Natural killer cell (primary cell): ENCODE measurements around the gene KIF19. TPM values are rescaled to one million over a fixed set of nuclear protein-coding genes. Genes with fewer than 3 reads are reported as not detected.

ENCODE experiments used
- ATAC-seq, 3 donors: fragments of 150-1000 bp in 2 of 3; fragments of 200-7000 bp in 1 of 3; cut with Tn5 transposase; 1 replicate in 1 of 3; 2 replicates in 2 of 3; pipeline ENCODE4 v1.10.0; 2021; ENCODE audit warnings: mild to moderate bottlenecking in 2 of 3, moderate library complexity in 2 of 3
- DNase-seq, 2 donors: peaks; one replicate each; pipeline versions ENCODE4 v3.0.0 to v3.0.0-alpha.2; 2013 to 2021; ENCODE audit warnings: mixed read lengths in 1 of 2
- H3K27ac ChIP-seq: one replicate; pipeline ENCODE4 v1.5.1; 2013; ENCODE audit warnings: mild to moderate bottlenecking, low read length
- H3K27me3 ChIP-seq: one replicate; pipeline ENCODE4 v1.6.1; 2013; ENCODE audit warnings: low read length; ENCODE audit not compliant: control insufficient read depth, insufficient read depth
- H3K36me3 ChIP-seq: one replicate; pipeline ENCODE4 v1.6.1; 2013; ENCODE audit warnings: low read length; ENCODE audit not compliant: control insufficient read depth, insufficient read depth
- H3K4me1 ChIP-seq: one replicate; pipeline ENCODE4 v1.6.1; 2013; ENCODE audit warnings: low read length; ENCODE audit not compliant: control insufficient read depth, insufficient read depth
- H3K4me3 ChIP-seq: one replicate; pipeline ENCODE4 v1.5.1; 2013; ENCODE audit warnings: low read length
- H3K9me3 ChIP-seq: one replicate; pipeline ENCODE4 v1.6.1; 2013; ENCODE audit warnings: low read length; ENCODE audit not compliant: control insufficient read depth, insufficient read depth
- H3K27ac Mint-ChIP-seq, 2 donors: one replicate each; pipeline ENCODE4 v1.8.0; 2022; ENCODE audit warnings: mild to moderate bottlenecking in 2 of 2, mixed read lengths in 2 of 2, moderate library complexity in 1 of 2
- H3K27me3 Mint-ChIP-seq, 2 donors: one replicate each; pipeline ENCODE4 v1.8.0; 2022; ENCODE audit warnings: low read depth in 2 of 2, mixed read lengths in 2 of 2
- H3K36me3 Mint-ChIP-seq: one replicate; pipeline ENCODE4 v1.8.0; 2022; ENCODE audit warnings: mixed read lengths
- H3K4me1 Mint-ChIP-seq, 2 donors: one replicate each; pipeline ENCODE4 v1.8.0; 2022; ENCODE audit warnings: mixed read lengths in 2 of 2
- H3K4me3 Mint-ChIP-seq: one replicate; pipeline ENCODE4 v1.8.0; 2022; ENCODE audit warnings: mild to moderate bottlenecking, moderate library complexity, mixed read lengths
- H3K9me3 Mint-ChIP-seq, 2 donors: one replicate each; pipeline ENCODE4 v1.8.0; 2022; ENCODE audit warnings: mixed read lengths in 2 of 2
- WGBS: methylation state at CpG from one replicate; pipeline ENCODE4 v1.1.7; 2013; ENCODE audit warnings: missing lambda C conversion rate; ENCODE audit not compliant: insufficient coverage; 5-methylcytosine and 5-hydroxymethylcytosine counted together
- intact Hi-C: fragments of 100-400 bp; cut with micrococcal nuclease; formaldehyde crosslinking; loops from one replicate; pipeline ENCODE4 v1.14.2; 2022
- total RNA-seq, 4 donors: library from RNA; stranded (reverse); fragments of 120-200 nt in 1 of 4; gene quantifications; one replicate each; pipeline versions ENCODE4 v1.2.3 to v1.2.4, GENCODE V29; 2013 to 2022
- TF ChIP-seq, protein P1 (sequence below): fragments of 200-600 bp; IDR thresholded peaks from one replicate; pipeline ENCODE4 v1.8.0; 2022; ENCODE audit warnings: antibody characterized with exemption

The KIF19 gene
- total RNA-seq, 3 donors from 2014 or later (not counting 1 experiment from before 2014, with no cell fraction given), result 1.7 to 7.1 (median 6.1) TPM

DNA sequence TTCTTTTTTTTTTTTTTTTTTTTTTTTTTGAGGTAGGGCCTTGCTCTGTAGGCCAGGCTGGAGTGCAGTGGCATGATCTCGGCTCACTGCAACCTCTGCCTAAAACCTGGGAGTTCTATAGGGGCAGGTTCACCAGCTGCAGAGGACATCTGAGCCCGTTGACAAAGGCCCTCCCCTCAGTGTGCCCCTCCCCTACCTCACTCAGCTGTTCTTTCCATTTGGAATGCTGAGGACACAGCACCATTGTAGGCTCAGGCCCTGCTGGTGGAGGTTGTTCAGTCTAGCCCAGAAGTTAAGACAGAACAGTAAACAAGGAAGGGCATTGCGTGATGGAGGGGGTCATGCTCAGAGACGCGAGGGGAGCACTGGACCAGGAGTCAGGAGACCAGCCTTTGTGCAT, 21.8 kb upstream of the KIF19 start:
- no peaks in the 10 kb centered on the region for H3K27me3 Mint-ChIP-seq
- TF ChIP-seq, protein P1, sequence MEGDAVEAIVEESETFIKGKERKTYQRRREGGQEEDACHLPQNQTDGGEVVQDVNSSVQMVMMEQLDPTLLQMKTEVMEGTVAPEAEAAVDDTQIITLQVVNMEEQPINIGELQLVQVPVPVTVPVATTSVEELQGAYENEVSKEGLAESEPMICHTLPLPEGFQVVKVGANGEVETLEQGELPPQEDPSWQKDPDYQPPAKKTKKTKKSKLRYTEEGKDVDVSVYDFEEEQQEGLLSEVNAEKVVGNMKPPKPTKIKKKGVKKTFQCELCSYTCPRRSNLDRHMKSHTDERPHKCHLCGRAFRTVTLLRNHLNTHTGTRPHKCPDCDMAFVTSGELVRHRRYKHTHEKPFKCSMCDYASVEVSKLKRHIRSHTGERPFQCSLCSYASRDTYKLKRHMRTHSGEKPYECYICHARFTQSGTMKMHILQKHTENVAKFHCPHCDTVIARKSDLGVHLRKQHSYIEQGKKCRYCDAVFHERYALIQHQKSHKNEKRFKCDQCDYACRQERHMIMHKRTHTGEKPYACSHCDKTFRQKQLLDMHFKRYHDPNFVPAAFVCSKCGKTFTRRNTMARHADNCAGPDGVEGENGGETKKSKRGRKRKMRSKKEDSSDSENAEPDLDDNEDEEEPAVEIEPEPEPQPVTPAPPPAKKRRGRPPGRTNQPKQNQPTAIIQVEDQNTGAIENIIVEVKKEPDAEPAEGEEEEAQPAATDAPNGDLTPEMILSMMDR, result no peak
- H3K9me3 ChIP-seq, result no peaks in the 10 kb centered on the region
- peaks cover 6 to 12% of the 10 kb centered on the region in 2 donors for H3K4me1 Mint-ChIP-seq
- H3K27ac Mint-ChIP-seq, result no peak overlapping the region
- intact Hi-C loops, result loop anchor here (5.0 to 10.0 kb wide), 4 partner anchors 51 to 298 kb away; no protein-coding TSS in a partner anchor
- WGBS, result 92% methylated on average over 5 of the region's 5 CpGs
- no peak for DNase-seq
- ATAC-seq, result no peak
- H3K27ac ChIP-seq, result no peak overlapping the region
- no peak overlapping the region for H3K4me3 Mint-ChIP-seq
- no peaks in the 10 kb centered on the region for H3K36me3 ChIP-seq
- no peaks in the 10 kb centered on the region for H3K9me3 Mint-ChIP-seq
- H3K27me3 ChIP-seq, result no peaks in the 10 kb centered on the region
- peaks cover 9% of the 10 kb centered on the region for H3K4me1 ChIP-seq
- H3K36me3 Mint-ChIP-seq, result no peaks in the 10 kb centered on the region
- H3K4me3 ChIP-seq, result no peak overlapping the region

DNA sequence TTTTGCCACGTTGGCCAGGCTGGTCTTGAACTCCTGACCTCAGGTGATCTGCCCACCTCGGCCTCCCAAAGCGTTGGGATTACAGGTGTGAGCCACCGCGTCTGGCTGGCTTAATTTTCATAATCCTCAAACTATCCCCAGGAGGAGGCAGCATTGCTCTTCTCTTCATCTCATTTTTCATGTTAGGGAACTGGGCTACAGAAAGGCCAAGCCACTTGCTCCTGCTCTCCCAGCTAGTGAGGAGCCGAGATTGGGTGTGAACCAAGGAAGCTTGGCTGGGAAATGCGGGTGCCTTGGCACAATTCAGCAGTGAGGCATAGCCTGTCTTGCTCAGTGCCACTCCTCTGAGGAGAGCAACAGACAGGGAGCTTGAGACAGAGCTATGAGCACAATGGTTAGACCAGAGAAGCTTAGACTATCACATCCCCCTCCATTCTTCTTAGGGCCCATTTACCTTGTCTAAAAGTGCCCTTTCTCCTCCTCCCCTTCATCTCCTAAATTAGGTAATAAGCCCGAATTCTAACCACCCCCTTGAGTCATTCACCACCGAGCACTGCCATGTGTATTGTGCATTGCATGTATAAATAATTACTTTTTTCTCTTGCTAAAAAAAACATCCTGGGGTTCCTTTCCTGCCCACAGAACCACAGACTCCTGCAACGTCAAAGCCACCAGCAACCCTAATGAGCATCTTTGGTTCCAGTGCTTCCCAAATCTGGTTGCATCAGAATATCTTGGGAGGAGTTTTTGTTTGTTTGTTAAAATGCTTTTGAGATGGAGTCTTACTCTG, 20.0 kb upstream of the KIF19 start:
- WGBS, result 70% methylated on average over 8 of the region's 10 CpGs
- Mint-ChIP-seq H3K27ac (no peak overlapping the region), H3K27me3 (no peaks in the 10 kb centered on the region), H3K4me1 (peaks cover 6 to 11% of the 10 kb centered on the region in 2 donors), H3K9me3 (no peaks in the 10 kb centered on the region), H3K4me3 (no peak overlapping the region), H3K36me3 (no peaks in the 10 kb centered on the region)
- DNase-seq (no peak), ATAC-seq (no peak)
- Histone ChIP-seq H3K9me3 (no peaks in the 10 kb centered on the region), H3K27ac (no peak overlapping the region), H3K4me3 (no peak overlapping the region), H3K36me3 (no peaks in the 10 kb centered on the region), H3K27me3 (no peaks in the 10 kb centered on the region), H3K4me1 (peaks cover 8% of the 10 kb centered on the region)
- TF ChIP-seq, protein P1, result no peak
- intact Hi-C loops, result loop anchor here (10.0 kb wide), 2 partner anchors 49 to 189 kb away; no protein-coding TSS in a partner anchor

DNA sequence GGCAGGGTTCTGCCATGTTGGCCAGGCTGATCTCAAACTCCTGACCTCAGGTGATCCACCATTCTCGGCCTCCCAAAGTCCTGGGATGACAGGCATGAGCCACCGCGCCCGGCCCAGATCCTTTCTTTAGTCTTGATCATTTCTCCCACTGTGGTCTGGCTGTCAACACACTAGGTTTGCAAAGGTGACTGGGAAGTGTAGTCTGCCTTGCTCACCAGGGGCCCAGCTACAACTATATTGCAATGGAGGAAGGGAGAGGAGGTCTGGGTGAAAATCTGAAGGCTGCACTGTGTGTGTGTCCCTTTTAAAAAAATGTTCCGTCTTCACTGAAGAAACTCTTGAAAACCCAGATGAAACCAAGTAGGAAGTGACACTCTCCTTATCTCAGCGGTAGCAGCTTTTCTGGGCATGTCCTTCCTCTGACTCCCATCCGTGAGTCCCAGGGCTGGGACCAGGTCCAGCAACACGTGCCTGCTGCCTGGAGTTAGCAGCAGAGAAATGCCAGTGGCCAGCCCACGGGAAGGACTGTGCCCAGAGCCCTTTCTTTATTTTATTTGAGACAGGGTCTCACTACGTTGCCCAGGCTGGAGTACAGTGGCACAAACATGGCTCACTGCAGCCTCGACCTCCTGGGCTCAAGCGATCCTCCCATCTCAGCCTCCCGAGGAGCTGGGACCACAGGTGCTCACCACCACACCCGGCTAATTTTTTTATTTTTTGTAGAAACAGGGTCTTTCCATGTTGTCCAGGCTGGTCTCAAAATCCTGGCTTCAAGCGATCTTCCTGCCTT, 17.8 kb upstream of the KIF19 start:
- intact Hi-C loops, result loop anchor here (10.0 kb wide), 2 partner anchors 47 to 187 kb away; no protein-coding TSS in a partner anchor
- no peaks in the 10 kb centered on the region for H3K27me3 ChIP-seq
- Mint-ChIP-seq H3K36me3 (no peaks in the 10 kb centered on the region), H3K4me3 (no peak overlapping the region), H3K4me1 (peaks cover 6% of the 10 kb centered on the region in 2 donors), H3K9me3 (no peaks in the 10 kb centered on the region), H3K27ac (no peak overlapping the region), H3K27me3 (no peaks in the 10 kb centered on the region)
- DNase-seq, result no peak
- ATAC-seq, result no peak
- H3K4me3 ChIP-seq, result no peak overlapping the region
- H3K36me3 ChIP-seq, result no peaks in the 10 kb centered on the region
- no peaks in the 10 kb centered on the region for H3K9me3 ChIP-seq
- TF ChIP-seq, protein P1, result no peak
- H3K27ac ChIP-seq, result no peak overlapping the region
- H3K4me1 ChIP-seq, result peaks cover 4% of the 10 kb centered on the region
- 41% methylated on average over 15 of the region's 15 CpGs for WGBS
